Limb (tissue), 2 donors: ENCODE measurements around the gene KNDC1.
"Not testable (repeated sequence)": the region's sequence is repeated elsewhere in the genome, so short reads cannot be mapped to it uniquely, and the experiment has no call there.

Experiments
- DNase-seq, 2 donors: peaks; one replicate each; pipeline ENCODE4 v3.0.0-alpha.2; 2016; ENCODE audit errors: extremely low spot score in 2 of 2

KNDC1 gene

GRCh38 chr10:133258818-133259601 lies 99.0 kb downstream of the KNDC1 start:
- DNase-seq: peak in 1 of 2 donors; percentile 64

GRCh38 chr10:133259602-133259989 lies 99.6 kb downstream of the KNDC1 start:
- DNase-seq: no peak

GRCh38 chr10:133260895-133261725 lies 101.1 kb downstream of the KNDC1 start:
- DNase-seq: peak in 1 of 2 donors; percentile 69

GRCh38 chr10:133261726-133262325 lies 101.8 kb downstream of the KNDC1 start:
- peak; percentile 42 to 84 for DNase-seq

- no peak for DNase-seq
These were observed 102.7 kb downstream of the KNDC1 start for GRCh38 chr10:133262696-133263095.

- no peak for DNase-seq
These were observed 103.7 kb downstream of the KNDC1 start for GRCh38 chr10:133263674-133264073.

- DNase-seq: no peak
These were observed 104.4 kb downstream of the KNDC1 start for GRCh38 chr10:133264461-133264860.

GRCh38 chr10:133265052-133265451 lies 105.0 kb downstream of the KNDC1 start:
- not testable (repeated sequence) for DNase-seq

- no peak for DNase-seq
These were observed 106.2 kb downstream of the KNDC1 start for GRCh38 chr10:133266056-133266795.

- DNase-seq: no peak
These were observed 107.3 kb downstream of the KNDC1 start for GRCh38 chr10:133267293-133267692.

- no peak for DNase-seq
These were observed 107.8 kb downstream of the KNDC1 start for GRCh38 chr10:133267829-133268228.

GRCh38 chr10:133268532-133268931 lies 108.5 kb downstream of the KNDC1 start:
- DNase-seq: no peak

GRCh38 chr10:133269367-133269766 lies 109.3 kb downstream of the KNDC1 start:
- DNase-seq: no peak

- DNase-seq: no peak
These were observed 110.2 kb downstream of the KNDC1 start for GRCh38 chr10:133270204-133270603.

GRCh38 chr10:133270773-133271297 lies 110.8 kb downstream of the KNDC1 start:
- no peak for DNase-seq

GRCh38 chr10:133271521-133272300 lies 111.7 kb downstream of the KNDC1 start:
- DNase-seq: no peak

GRCh38 chr10:133272301-133272963 lies 112.4 kb downstream of the KNDC1 start:
- DNase-seq: no peak

GRCh38 chr10:133272964-133273420 lies 113.0 kb downstream of the KNDC1 start:
- DNase-seq: no peak

- DNase-seq: no peak
These were observed 113.6 kb downstream of the KNDC1 start for GRCh38 chr10:133273534-133274143.
